SK-N-SH (cell line): Measurements from ENCODE around the gene LRRFIP2. TPM values are rescaled to one million over a fixed set of nuclear protein-coding genes. Genes with fewer than 3 reads are reported as not detected.

Source experiments
- CTCF ChIA-PET: fragments of 300-600, 350-600 bp; formaldehyde crosslinking; extraction: SDS; loops from one replicate; lab custom pipeline; 2021; lab: Yijun Ruan, JAX
- POLR2A ChIA-PET: fragments of 350-600 bp; sonication (Branson Sonifier 250); formaldehyde crosslinking; extraction: SDS; loops from one replicate; lab custom pipeline; 2020; ENCODE audit warnings: antibody characterized with exemption, inconsistent platforms; lab: Yijun Ruan, JAX
- DNase-seq: peaks from one replicate; pipeline ENCODE4 v3.0.0; 2012
- H2AFZ ChIP-seq: fragments of 200-600 bp; sonication (generic); 2 replicates; pipeline ENCODE4 v1.8.1; 2016; ENCODE audit warnings: antibody characterized with exemption, mild to moderate bottlenecking, low read depth
- H3F3A ChIP-seq: fragments of 200-600 bp; sonication (generic); replicated peaks from 2 replicates; pipeline ENCODE3; 2016; ENCODE audit warnings: antibody characterized with exemption, mild to moderate bottlenecking; ENCODE audit not compliant: insufficient read depth
- H3K27ac ChIP-seq, 2 experiments: fragments of 200-500 bp in 1 of 2; fragments of 200-600 bp in 1 of 2; sonication (Bioruptor generic) in 1 of 2; sonication (generic), shearing (Covaris generic) in 1 of 2; 2 replicates each; pipeline versions ENCODE4 v1.5.1 to v1.6.1; 2014 to 2016; ENCODE audit warnings: low read depth in 2 of 2, inconsistent platforms in 1 of 2, low read length in 1 of 2, mild to moderate bottlenecking in 1 of 2, mixed read lengths in 1 of 2
- H3K27me3 ChIP-seq: fragments of 200-600 bp; sonication (generic), shearing (Covaris generic); 2 replicates; pipeline ENCODE4 v1.6.1; 2016; ENCODE audit warnings: mixed run types; ENCODE audit not compliant: insufficient read depth
- H3K36me3 ChIP-seq, 2 experiments: fragments of 200-500 bp in 1 of 2; fragments of 200-600 bp in 1 of 2; sonication (Bioruptor generic) in 1 of 2; sonication (generic) in 1 of 2; replicated peaks in 1 of 2; 2 replicates each; pipeline versions ENCODE3 to v1.5.1; 2014 to 2016; ENCODE audit warnings: low read length in 1 of 2, mild to moderate bottlenecking in 1 of 2; ENCODE audit not compliant: insufficient read depth in 2 of 2, control insufficient read depth in 1 of 2
- H3K4me1 ChIP-seq, 2 experiments: fragments of 200-500 bp in 1 of 2; fragments of 200-600 bp in 1 of 2; sonication (Bioruptor generic) in 1 of 2; sonication (generic), shearing (Covaris generic) in 1 of 2; 2 replicates each; pipeline versions ENCODE4 v1.5.1 to v1.6.1; 2014 to 2016; ENCODE audit warnings: low read depth in 1 of 2, low read length in 1 of 2, mixed run types in 1 of 2; ENCODE audit not compliant: insufficient read depth in 2 of 2, control insufficient read depth in 1 of 2
- H3K4me2 ChIP-seq: fragments of 200-600 bp; sonication (generic), shearing (Covaris generic); 2 replicates; pipeline ENCODE4 v1.6.1; 2017; ENCODE audit warnings: mixed run types
- H3K4me3 ChIP-seq, 2 experiments: fragments of 200-500 bp in 1 of 2; fragments of 200-600 bp in 1 of 2; sonication (Bioruptor generic) in 1 of 2; sonication (generic), shearing (Covaris generic) in 1 of 2; 2 replicates each; pipeline versions ENCODE4 v1.5.1 to v1.8.1; 2014 to 2016; ENCODE audit warnings: low read depth in 2 of 2, inconsistent platforms in 1 of 2, low read length in 1 of 2, mild to moderate bottlenecking in 1 of 2, mixed read lengths in 1 of 2, moderate library complexity in 1 of 2
- H3K79me2 ChIP-seq: fragments of 200-600 bp; sonication (generic); 2 replicates; pipeline ENCODE4 v1.8.1; 2017; ENCODE audit warnings: mild to moderate bottlenecking; ENCODE audit not compliant: insufficient read depth
- H3K9ac ChIP-seq: fragments of 200-600 bp; sonication (generic); 2 replicates; pipeline ENCODE4 v1.6.1; 2017; ENCODE audit warnings: mixed run types
- H3K9me2 ChIP-seq: fragments of 200-600 bp; sonication (generic); 2 replicates; pipeline ENCODE4 v1.6.1; 2017; ENCODE audit warnings: mixed run types
- H3K9me3 ChIP-seq: fragments of 200-600 bp; sonication (generic); 2 replicates; pipeline ENCODE4 v1.6.1; 2017; ENCODE audit warnings: mixed run types, mild to moderate bottlenecking, moderate library complexity
- H4K20me1 ChIP-seq: fragments of 200-600 bp; sonication (generic); 2 replicates; pipeline ENCODE4 v1.6.1; 2017; ENCODE audit warnings: mild to moderate bottlenecking, mixed run types; ENCODE audit not compliant: insufficient read depth
- CHD2 ChIP-seq: fragments of 150-350 bp; IDR thresholded peaks from 2 replicates; pipeline ENCODE4 v1.6.1; 2018; ENCODE audit warnings: low read length; ENCODE audit not compliant: partially characterized antibody
- CTCF ChIP-seq: fragments of 200-600 bp; sonication (generic); IDR thresholded peaks from 2 replicates; pipeline ENCODE4 v1.6.1; 2017; ENCODE audit warnings: antibody characterized with exemption, mild to moderate bottlenecking, moderate library complexity
- FOXJ3 ChIP-seq: sonication (generic); formaldehyde crosslinking; IDR thresholded peaks from 2 replicates; pipeline ENCODE4 v1.5.1; 2020; ENCODE audit warnings: mild to moderate bottlenecking, missing genetic modification reagents
- FOXM1 ChIP-seq: IDR thresholded peaks from 2 replicates; pipeline ENCODE4 v1.4.0; 2012; ENCODE audit warnings: low read depth, mild to moderate bottlenecking
- JUND ChIP-seq: IDR thresholded peaks from 2 replicates; pipeline ENCODE4 v1.4.0; 2012
- MAX ChIP-seq: IDR thresholded peaks from 2 replicates; pipeline ENCODE4 v1.4.0; 2012; ENCODE audit warnings: low read depth
- RAD21 ChIP-seq: IDR thresholded peaks from 2 replicates; pipeline ENCODE4 v1.6.1; 2012; ENCODE audit warnings: mild to moderate bottlenecking, low read length
- RCOR1 ChIP-seq: fragments of 150-350 bp; IDR thresholded peaks from 2 replicates; pipeline ENCODE4 v1.6.1; 2017; ENCODE audit warnings: antibody characterized with exemption, low read length
- RFX5 ChIP-seq: IDR thresholded peaks from 2 replicates; pipeline ENCODE4 v1.6.1; 2012; ENCODE audit warnings: mild to moderate bottlenecking, improper control_type of control experiment, low read length
- SMC3 ChIP-seq: IDR thresholded peaks from 2 replicates; pipeline ENCODE4 v1.6.1; 2012; ENCODE audit warnings: low read depth, low read length, improper control_type of control experiment
- TAF1 ChIP-seq: IDR thresholded peaks from 2 replicates; pipeline ENCODE4 v1.6.1; 2012; ENCODE audit warnings: low read depth, mild to moderate bottlenecking, low read length, moderate library complexity, borderline replicate concordance
- TEAD4 ChIP-seq: IDR thresholded peaks from 2 replicates; pipeline ENCODE4 v1.4.0; 2012; ENCODE audit warnings: mild to moderate bottlenecking, borderline replicate concordance; ENCODE audit not compliant: insufficient read depth
- USF1 ChIP-seq: IDR thresholded peaks from 2 replicates; pipeline ENCODE4 v1.4.0; 2012; ENCODE audit warnings: low read depth, borderline replicate concordance
- YY1 ChIP-seq: IDR thresholded peaks from 2 replicates; pipeline ENCODE4 v1.4.0; 2012; ENCODE audit warnings: low read depth, mild to moderate bottlenecking
- ZBTB33 ChIP-seq: IDR thresholded peaks from 2 replicates; pipeline ENCODE4 v1.4.0; 2012; ENCODE audit warnings: low read depth, borderline replicate concordance
- WGBS: methylation state at CpG from one replicate; pipeline ENCODE4 v1.1.6; 2017; ENCODE audit warnings: low lambda C conversion rate; 5-methylcytosine and 5-hydroxymethylcytosine counted together
- polyA plus RNA-seq, 3 experiments: library from polyadenylated mRNA; depleted of rRNA; stranded (reverse); fragments of >200 nt; gene quantifications; 2 replicates each; pipeline ENCODE4 v1.2.3, GENCODE V29; 2012
- small RNA-seq, 7 experiments: library from RNA; depleted of rRNA; stranded (forward); fragments of <200 nt; gene quantifications; one replicate each; pipeline ENCODE3, GENCODE V24; 2012
- TF ChIP-seq, protein P1 (sequence below): IDR thresholded peaks from 2 replicates; pipeline ENCODE4; 2012

Gene LRRFIP2
- polyA plus RNA-seq, 1 of the 3 experiments (the other 2 are of a cell fraction) = 27.2 TPM

GRCh38 chr3:37014620-37015019 is 159.8 kb downstream of the LRRFIP2 start:
- ChIA-PET POLR2A (no interaction called here), CTCF (interaction anchor here (1.8 kb wide), 1 partner anchor 56 kb away, joined by 4 read pairs; no protein-coding TSS in a partner anchor)
- Histone ChIP-seq H3F3A (peaks cover 4% of the 10 kb centered on the region), H3K9ac (no peak overlapping the region), H2AFZ (no peak overlapping the region), H3K79me2 (no peaks in the 10 kb centered on the region), H3K4me2 (no peak overlapping the region), H3K36me3 (peaks cover 53 to 62% of the 10 kb centered on the region in 2 experiments), H3K9me3 (no peaks in the 10 kb centered on the region), H3K4me3 (no peak overlapping the region), H4K20me1 (no peaks in the 10 kb centered on the region), H3K27me3 (no peaks in the 10 kb centered on the region), H3K4me1 (no peaks in the 10 kb centered on the region), H3K27ac (no peak overlapping the region), H3K9me2 (no peaks in the 10 kb centered on the region)
- TF ChIP-seq TAF1 (no peak), USF1 (no peak), CHD2 (no peak), RCOR1 (no peak), SMC3 (no peak), RAD21 (no peak), MAX (no peak), JUND (no peak), CTCF (no peak), ZBTB33 (no peak), RFX5 (no peak), TEAD4 (no peak), YY1 (no peak), FOXM1 (no peak), FOXJ3 (CRISPR knock-in tag) (no peak)
- TF ChIP-seq, protein P1, sequence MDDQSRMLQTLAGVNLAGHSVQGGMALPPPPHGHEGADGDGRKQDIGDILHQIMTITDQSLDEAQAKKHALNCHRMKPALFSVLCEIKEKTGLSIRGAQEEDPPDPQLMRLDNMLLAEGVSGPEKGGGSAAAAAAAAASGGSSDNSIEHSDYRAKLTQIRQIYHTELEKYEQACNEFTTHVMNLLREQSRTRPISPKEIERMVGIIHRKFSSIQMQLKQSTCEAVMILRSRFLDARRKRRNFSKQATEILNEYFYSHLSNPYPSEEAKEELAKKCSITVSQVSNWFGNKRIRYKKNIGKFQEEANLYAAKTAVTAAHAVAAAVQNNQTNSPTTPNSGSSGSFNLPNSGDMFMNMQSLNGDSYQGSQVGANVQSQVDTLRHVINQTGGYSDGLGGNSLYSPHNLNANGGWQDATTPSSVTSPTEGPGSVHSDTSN = no peak
- DNase-seq = no peak
- WGBS = 93% methylated on average over 2 of the region's 2 CpGs

Small RNA genes lying within 50 kb of the gene (small RNA-seq; reads per million reads assigned to genes)
- gene RF00019 (0 reads per million in 7 experiments), gene RNU6-1301P (0 reads per million in 7 experiments)

Other genes with a start within 250 kb of the LRRFIP2 start
- 0.16 and 0.39 TPM in 2 replicates for gene TRANK1, start 229.5 kb downstream of the LRRFIP2 start, polyA plus RNA-seq (2012; rRNA removed)
- gene EPM2AIP1, start 181.5 kb downstream of the LRRFIP2 start, polyA plus RNA-seq (2012; rRNA removed) = 4.7 and 6.5 TPM in 2 replicates
- 24.0 and 30.2 TPM in 2 replicates for gene MLH1, start 181.1 kb downstream of the LRRFIP2 start, polyA plus RNA-seq (2012; rRNA removed)
- gene GOLGA4, start 68.7 kb upstream of the LRRFIP2 start, polyA plus RNA-seq (2012; rRNA removed) = 5.4 and 6.8 TPM in 2 replicates